Psoas muscle (tissue), 8 donors: Measurements from ENCODE around the gene GRK3. TPM values are rescaled to one million over a fixed set of nuclear protein-coding genes. Genes with fewer than 3 reads are reported as not detected.
"Not testable (repeated sequence)": the region's sequence is repeated elsewhere in the genome, so short reads cannot be mapped to it uniquely, and the experiment has no call there.

Experiments used
- ATAC-seq, 4 donors: fragments of 200-7000 bp; cut with Tn5 transposase; one replicate each; pipeline ENCODE4 v1.9.1; 2020; ENCODE audit warnings: moderate library complexity in 3 of 4, mild to moderate bottlenecking in 2 of 4
- DNase-seq, 2 donors: peaks; one replicate each; pipeline ENCODE4 v3.0.0-alpha.2; 2020
- H3K27ac ChIP-seq: fragments of 200-600 bp; one replicate; pipeline ENCODE4 v1.8.0; 2022
- H3K27me3 ChIP-seq, 3 donors: fragments of 200-600 bp in 1 of 3; one replicate each; pipeline versions ENCODE4 v1.6.1 to v1.8.0; 2013 to 2022; ENCODE audit warnings: low read length in 2 of 3, mild to moderate bottlenecking in 2 of 3, moderate library complexity in 1 of 3; ENCODE audit not compliant: insufficient read depth in 3 of 3
- H3K36me3 ChIP-seq, 2 donors: fragments of 200-600 bp in 1 of 2; one replicate each; pipeline versions ENCODE4 v1.6.1 to v1.8.0; 2013 to 2022; ENCODE audit warnings: low read depth in 1 of 2, mild to moderate bottlenecking in 1 of 2, moderate library complexity in 1 of 2; ENCODE audit not compliant: insufficient read depth in 1 of 2
- H3K4me1 ChIP-seq: fragments of 200-600 bp; one replicate; pipeline ENCODE4 v1.8.0; 2022
- H3K4me3 ChIP-seq: fragments of 200-600 bp; one replicate; pipeline ENCODE4 v1.8.0; 2022; ENCODE audit warnings: mild to moderate bottlenecking
- H3K9me3 ChIP-seq: fragments of 200-600 bp; one replicate; pipeline ENCODE4 v1.8.0; 2022
- WGBS, 3 donors: extraction: QIAGEN DNeasy Blood & Tissue Kit; methylation state at CpG; one replicate each; pipeline versions ENCODE4 v1.1.6 to v1.1.7; 2013; 5-methylcytosine and 5-hydroxymethylcytosine counted together
- intact Hi-C, 2 donors: fragments of 100-400 bp; cut with DNase I; formaldehyde crosslinking; loops; one replicate each; pipeline versions ENCODE4 v1.11.0 to v1.14.2; 2022
- polyA plus RNA-seq, 3 donors: library from polyadenylated mRNA; stranded (reverse); fragments of 200-250 nt; gene quantifications; one replicate each; pipeline ENCODE4 v1.2.3, GENCODE V29; 2013
- total RNA-seq, 4 donors: library from RNA; stranded (reverse); fragmentation: NEBNext Ultra II Directional in 2 of 4; extraction: Animal tissue kit (Norgen Biotek cat#: 25700) in 2 of 4; gene quantifications; one replicate each; pipeline versions ENCODE4 v1.2.1 to v1.2.4, GENCODE V29; 2021 to 2023
- TF ChIP-seq, protein P1 (sequence below): fragments of 200-600 bp; IDR thresholded peaks from one replicate; pipeline ENCODE4 v1.8.0; 2022; ENCODE audit warnings: antibody characterized with exemption
- donor health status: healthy with polysubstance abuse.
- donor health status: DM: no; HTN: no; CAD: no; lungs with moderate emphysema.
- donor health status: Bipolar disorder and iron deficiency.
- donor health status: healthy.
- donor health status: DM: yes; HTN: yes; CAD: no.
- donor health status: DM: no; HTN: no; CAD: no.
- donor health status: DM: no; HTN: no; CAD: no.
- donor health status: DM: yes; HTN: yes; CAD: no.

Gene GRK3
- total and polyA plus RNA-seq, 7 donors = 0.17 to 2.0 (median 1.3) TPM

DNA sequence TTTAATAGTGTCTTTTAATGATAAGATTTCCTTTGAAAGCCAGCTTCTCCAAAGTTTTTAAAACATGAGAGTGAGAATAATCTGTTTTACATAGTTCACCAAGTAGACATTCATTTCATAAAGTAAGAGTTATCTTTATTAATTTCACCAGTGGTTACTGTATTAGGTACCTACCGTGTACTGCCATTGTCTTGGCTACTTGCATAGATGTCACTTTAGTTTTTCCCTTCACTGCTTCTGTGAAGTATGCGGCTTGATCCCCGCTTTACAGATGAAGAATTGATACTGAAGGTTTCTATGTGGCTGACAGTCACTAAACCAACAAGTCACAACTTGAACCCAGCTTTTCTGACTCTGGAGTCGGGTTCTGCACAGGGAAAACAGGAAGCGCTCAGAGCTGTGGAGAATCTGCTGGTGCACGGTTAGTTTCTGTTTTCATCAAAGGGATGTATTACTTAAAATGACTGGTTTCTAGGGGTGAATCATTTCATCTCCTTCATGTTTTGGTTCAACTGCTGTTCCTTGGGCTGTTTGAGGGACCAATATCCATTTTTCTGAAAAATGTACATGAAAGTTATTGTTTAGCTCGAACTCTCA, 138.2 kb downstream of the GRK3 start:
- Histone ChIP-seq H3K27me3 (no peaks in the 10 kb centered on the region), H3K27ac (no peak overlapping the region), H3K9me3 (no peaks in the 10 kb centered on the region), H3K4me1 (peaks cover 11% of the 10 kb centered on the region), H3K4me3 (no peak overlapping the region), H3K36me3 (no peaks in the 10 kb centered on the region)
- WGBS, 3 donors = 77 to 90% (median 81%) methylated on average over 7 of the region's 7 CpGs
- DNase-seq (no peak), ATAC-seq (no peak)
- intact Hi-C loops = loop anchor here (5.0 to 10.0 kb wide), 3 partner anchors 70 to 248 kb away; no protein-coding TSS in a partner anchor
- TF ChIP-seq, protein P1, sequence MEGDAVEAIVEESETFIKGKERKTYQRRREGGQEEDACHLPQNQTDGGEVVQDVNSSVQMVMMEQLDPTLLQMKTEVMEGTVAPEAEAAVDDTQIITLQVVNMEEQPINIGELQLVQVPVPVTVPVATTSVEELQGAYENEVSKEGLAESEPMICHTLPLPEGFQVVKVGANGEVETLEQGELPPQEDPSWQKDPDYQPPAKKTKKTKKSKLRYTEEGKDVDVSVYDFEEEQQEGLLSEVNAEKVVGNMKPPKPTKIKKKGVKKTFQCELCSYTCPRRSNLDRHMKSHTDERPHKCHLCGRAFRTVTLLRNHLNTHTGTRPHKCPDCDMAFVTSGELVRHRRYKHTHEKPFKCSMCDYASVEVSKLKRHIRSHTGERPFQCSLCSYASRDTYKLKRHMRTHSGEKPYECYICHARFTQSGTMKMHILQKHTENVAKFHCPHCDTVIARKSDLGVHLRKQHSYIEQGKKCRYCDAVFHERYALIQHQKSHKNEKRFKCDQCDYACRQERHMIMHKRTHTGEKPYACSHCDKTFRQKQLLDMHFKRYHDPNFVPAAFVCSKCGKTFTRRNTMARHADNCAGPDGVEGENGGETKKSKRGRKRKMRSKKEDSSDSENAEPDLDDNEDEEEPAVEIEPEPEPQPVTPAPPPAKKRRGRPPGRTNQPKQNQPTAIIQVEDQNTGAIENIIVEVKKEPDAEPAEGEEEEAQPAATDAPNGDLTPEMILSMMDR = no peak

GRCh38 chr22:25704701-25705100, 140.2 kb downstream of the GRK3 start:
- Histone ChIP-seq H3K4me1 (peaks cover 11% of the 10 kb centered on the region), H3K36me3 (no peaks in the 10 kb centered on the region), H3K27ac (no peak overlapping the region), H3K27me3 (no peaks in the 10 kb centered on the region), H3K9me3 (no peaks in the 10 kb centered on the region), H3K4me3 (no peak overlapping the region)
- 86 to 96% (median 95%) methylated on average over 2 of the region's 2 CpGs for WGBS, 3 donors
- TF ChIP-seq, protein P1 = no peak
- DNase-seq (no peak), ATAC-seq (no peak)
- intact Hi-C loops = loop anchor here (5.0 to 10.0 kb wide), 3 partner anchors 68 to 250 kb away; no protein-coding TSS in a partner anchor

DNA sequence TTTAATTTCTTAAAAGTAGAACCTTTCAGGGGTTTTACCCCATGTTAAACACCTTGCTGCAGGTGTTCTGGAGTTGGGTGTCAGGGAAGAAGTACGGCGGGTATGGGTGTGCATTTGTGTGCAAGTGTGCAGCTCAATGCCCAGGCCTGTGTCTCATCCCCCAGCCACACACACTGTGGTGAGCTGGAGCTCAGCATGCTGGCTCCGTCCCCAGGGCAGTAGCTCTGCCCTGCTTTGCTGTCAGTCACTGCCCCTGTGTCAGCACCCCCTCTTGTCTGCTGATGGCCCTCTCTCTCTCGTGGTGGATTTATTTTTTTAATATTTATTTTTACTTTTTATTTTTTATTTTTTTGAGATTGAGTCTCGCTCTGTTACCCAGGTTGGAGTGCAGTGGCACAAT, 141.7 kb downstream of the GRK3 start:
- no peak for ATAC-seq
- intact Hi-C loops = loop anchor here in 1 of 2 donors (10.0 kb wide), 1 partner anchor 251 kb away; no protein-coding TSS in a partner anchor
- no peak for DNase-seq
- Histone ChIP-seq H3K4me1 (peaks cover 6% of the 10 kb centered on the region), H3K36me3 (no peaks in the 10 kb centered on the region), H3K9me3 (no peaks in the 10 kb centered on the region), H3K4me3 (no peak overlapping the region), H3K27me3 (no peaks in the 10 kb centered on the region), H3K27ac (no peak overlapping the region)
- WGBS, 3 donors = 84 to 91% (median 86%) methylated on average over 5 of the region's 5 CpGs
- TF ChIP-seq, protein P1 = no peak

GRCh38 chr22:25708430-25708829, 144.0 kb downstream of the GRK3 start:
- not testable (repeated sequence) for H3K36me3 ChIP-seq, H3K4me3 ChIP-seq, H3K4me1 ChIP-seq, DNase-seq, H3K9me3 ChIP-seq, H3K27me3 ChIP-seq, H3K27ac ChIP-seq, ATAC-seq
- intact Hi-C loops = loop anchor here in 1 of 2 donors (10.0 kb wide), 1 partner anchor 254 kb away; no protein-coding TSS in a partner anchor
- 72 to 90% (median 82%) methylated on average over 6 of the region's 6 CpGs for WGBS, 3 donors

GRCh38 chr22:25709758-25710157, 145.3 kb downstream of the GRK3 start:
- peaks cover 19% of the 10 kb centered on the region for H3K4me1 ChIP-seq
- no peak for DNase-seq
- WGBS, 3 donors = 87 to 92% (median 89%) methylated on average over 6 of the region's 6 CpGs
- H3K27me3 ChIP-seq = no peaks in the 10 kb centered on the region
- TF ChIP-seq, protein P1 = no peak
- no peaks in the 10 kb centered on the region for H3K9me3 ChIP-seq
- no peak overlapping the region for H3K4me3 ChIP-seq
- ATAC-seq = no peak
- no peaks in the 10 kb centered on the region for H3K36me3 ChIP-seq
- H3K27ac ChIP-seq = no peak overlapping the region
- intact Hi-C loops = loop anchor here (5.0 to 10.0 kb wide), 2 partner anchors 227 to 255 kb away; no protein-coding TSS in a partner anchor
